Neural progenitor cell (in vitro differentiated cells): Measurements from ENCODE around the gene AKAP6.

ENCODE experiments used
- EZH2 ChIP-seq: fragments of 200-600 bp; sonication (generic); IDR thresholded peaks from 2 replicates; pipeline ENCODE4 v1.6.1; 2017; ENCODE audit warnings: antibody characterized with exemption, mild to moderate bottlenecking, moderate library complexity
- EZH2phosphoT487 ChIP-seq: fragments of 200-600 bp; sonication (generic); IDR thresholded peaks from 2 replicates; pipeline ENCODE4 v1.6.1; 2017; ENCODE audit warnings: antibody characterized with exemption
- TF ChIP-seq, protein P1 (sequence below): fragments of 200-600 bp; sonication (generic); IDR thresholded peaks from 2 replicates; pipeline ENCODE4 v1.5.1; 2017; ENCODE audit warnings: antibody characterized with exemption, mild to moderate bottlenecking

DNA sequence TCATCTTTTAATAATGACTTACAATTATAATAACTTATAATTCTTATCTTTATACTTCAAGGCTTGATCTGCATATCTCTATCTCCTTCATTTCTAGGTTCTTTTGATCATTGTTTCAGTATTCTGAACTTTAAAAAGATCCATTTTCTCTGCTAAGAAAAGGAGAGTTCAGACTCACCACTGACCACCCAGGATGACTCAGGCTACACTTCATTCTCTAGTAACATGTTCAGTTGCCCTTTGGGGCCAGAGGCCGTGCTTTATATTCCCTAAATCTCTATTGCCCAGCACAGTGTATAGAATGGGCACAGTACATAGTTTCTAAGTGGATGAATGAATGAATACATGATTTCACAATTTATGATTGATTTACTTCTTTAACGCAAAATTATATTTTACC, 268.7 kb downstream of the AKAP6 start:
- TF ChIP-seq, protein P1, sequence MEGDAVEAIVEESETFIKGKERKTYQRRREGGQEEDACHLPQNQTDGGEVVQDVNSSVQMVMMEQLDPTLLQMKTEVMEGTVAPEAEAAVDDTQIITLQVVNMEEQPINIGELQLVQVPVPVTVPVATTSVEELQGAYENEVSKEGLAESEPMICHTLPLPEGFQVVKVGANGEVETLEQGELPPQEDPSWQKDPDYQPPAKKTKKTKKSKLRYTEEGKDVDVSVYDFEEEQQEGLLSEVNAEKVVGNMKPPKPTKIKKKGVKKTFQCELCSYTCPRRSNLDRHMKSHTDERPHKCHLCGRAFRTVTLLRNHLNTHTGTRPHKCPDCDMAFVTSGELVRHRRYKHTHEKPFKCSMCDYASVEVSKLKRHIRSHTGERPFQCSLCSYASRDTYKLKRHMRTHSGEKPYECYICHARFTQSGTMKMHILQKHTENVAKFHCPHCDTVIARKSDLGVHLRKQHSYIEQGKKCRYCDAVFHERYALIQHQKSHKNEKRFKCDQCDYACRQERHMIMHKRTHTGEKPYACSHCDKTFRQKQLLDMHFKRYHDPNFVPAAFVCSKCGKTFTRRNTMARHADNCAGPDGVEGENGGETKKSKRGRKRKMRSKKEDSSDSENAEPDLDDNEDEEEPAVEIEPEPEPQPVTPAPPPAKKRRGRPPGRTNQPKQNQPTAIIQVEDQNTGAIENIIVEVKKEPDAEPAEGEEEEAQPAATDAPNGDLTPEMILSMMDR: no peak
- TF ChIP-seq EZH2 (no peak), EZH2phosphoT487 (no peak)
